HG03097 (cell line): Measurements from ENCODE around the gene TIE1.

ENCODE experiments used
- ATAC-seq: cut with Tn5 transposase; IDR thresholded peaks from one replicate; pipeline ENCODE4 v1.9.1; 2021; ENCODE audit not compliant: unreplicated experiment, low FRiP score

Gene TIE1

GRCh38 chr1:43292679-43293078, 8.1 kb upstream of the TIE1 start:
- ATAC-seq: no peak

GRCh38 chr1:43293176-43293575, 7.6 kb upstream of the TIE1 start:
- no peak for ATAC-seq

GRCh38 chr1:43293896-43294760, 6.7 kb upstream of the TIE1 start:
- ATAC-seq: no peak

GRCh38 chr1:43294761-43295160, 6.0 kb upstream of the TIE1 start:
- no peak for ATAC-seq

- no peak for ATAC-seq
Measured at GRCh38 chr1:43296207-43296606, 4.6 kb upstream of the TIE1 start.

GRCh38 chr1:43298055-43298454, 2.7 kb upstream of the TIE1 start:
- ATAC-seq: no peak

GRCh38 chr1:43299101-43299500, 1.7 kb upstream of the TIE1 start:
- no peak for ATAC-seq

- ATAC-seq: no peak
Measured at GRCh38 chr1:43302201-43302600, 1.4 kb downstream of the TIE1 start.

- no peak for ATAC-seq
Measured at GRCh38 chr1:43302721-43303470, 2.1 kb downstream of the TIE1 start.

- no peak for ATAC-seq
Measured at GRCh38 chr1:43303471-43304313, 2.9 kb downstream of the TIE1 start.

GRCh38 chr1:43304314-43304681, 3.5 kb downstream of the TIE1 start:
- ATAC-seq: no peak

GRCh38 chr1:43304771-43305300, 4.1 kb downstream of the TIE1 start:
- ATAC-seq: no peak

GRCh38 chr1:43305461-43305860, 4.7 kb downstream of the TIE1 start:
- ATAC-seq: no peak

- no peak for ATAC-seq
Measured at GRCh38 chr1:43305926-43306687, 5.3 kb downstream of the TIE1 start.

- ATAC-seq: no peak
Measured at GRCh38 chr1:43306688-43307457, 6.1 kb downstream of the TIE1 start.

GRCh38 chr1:43307458-43308158, 6.8 kb downstream of the TIE1 start:
- ATAC-seq: no peak

GRCh38 chr1:43308635-43309404, 8.0 kb downstream of the TIE1 start:
- no peak for ATAC-seq

GRCh38 chr1:43309405-43310025, 8.7 kb downstream of the TIE1 start:
- no peak for ATAC-seq
